ENCODE data around the gene NACC2.

GRCh38 chr9:136104916-136105315 is 9.8 kb upstream of the NACC2 start:
- TF ChIP-seq EZH2 (IDR thresholded peaks at IDR 0.05; ENCODE audit: borderline replicate concordance, low read depth, low read length, severe bottlenecking), result no peak
- no peak for TF ChIP-seq POLR2AphosphoS5 (IDR thresholded peaks at IDR 0.05; ENCODE audit: insufficient read depth, low read depth, low read length)
- TF ChIP-seq CTCF (IDR thresholded peaks at IDR 0.05; ENCODE audit: extremely low read depth in 1 of 2, insufficient read depth in 1 of 2, low read depth in 1 of 2, low read length in 2 of 2), result no peak
